ENCODE measurements around the gene SLC50A1. TPM values are rescaled to one million over a fixed set of nuclear protein-coding genes. Genes with fewer than 3 reads are reported as not detected.

The SLC50A1 gene
- total and polyA plus RNA-seq, 4 donors: 12.7 to 23.3 (median 18.2) TPM

GRCh38 chr1:155184835-155185782, 49.5 kb downstream of the SLC50A1 start:
- Histone ChIP-seq H3K27me3 (ENCODE audit: control insufficient read depth in 4 of 4, insufficient read depth in 4 of 4, low read length in 3 of 4) (no peaks in the 10 kb centered on the region), H3K4me3 (ENCODE audit: low read depth in 1 of 3, low read length in 3 of 3) (no peak overlapping the region), H3K36me3 (ENCODE audit: control insufficient read depth in 4 of 4, insufficient read depth in 3 of 4, low read depth in 1 of 4, low read length in 3 of 4) (no peaks in the 10 kb centered on the region), H3K9me3 (ENCODE audit: control insufficient read depth in 4 of 4, low read length in 3 of 4) (no peaks in the 10 kb centered on the region), H3K9ac (ENCODE audit: low read depth in 1 of 2, low read length in 2 of 2) (no peak overlapping the region), H3K27ac (ENCODE audit: low read depth in 1 of 2, low read length in 2 of 2) (no peak overlapping the region), H3K4me1 (ENCODE audit: control insufficient read depth in 4 of 4, insufficient read depth in 4 of 4, low read length in 3 of 4) (peaks cover 0 to 4% (median 0%) of the 10 kb centered on the region in 4 donors)
- no peak for DNase-seq (ENCODE audit: low spot score)
- 56% methylated on average over 21 of the region's 21 CpGs for WGBS
- no peak for TF ChIP-seq SP1 (IDR thresholded peaks at IDR 0.05)
- TF ChIP-seq EGR1 (IDR thresholded peaks at IDR 0.05; ENCODE audit: low read depth in 2 of 2): no peak
- TF ChIP-seq TAF1 (conservative IDR thresholded peaks at IDR 0.05): no peak
- TF ChIP-seq HNF4A (conservative IDR thresholded peaks at IDR 0.05): no peak
- no peak for TF ChIP-seq HNF4G (IDR thresholded peaks at IDR 0.05)
- TF ChIP-seq REST (IDR thresholded peaks at IDR 0.05): no peak
- TF ChIP-seq NR2F2 (IDR thresholded peaks at IDR 0.05): no peak
- TF ChIP-seq GABPA (IDR thresholded peaks at IDR 0.05 in 1 of 2, conservative IDR thresholded peaks at IDR 0.05 in 1 of 2): no peak
- no peak for TF ChIP-seq CTCF (IDR thresholded peaks at IDR 0.05; ENCODE audit: low read depth, low read length, missing input control)
- TF ChIP-seq RAD21 (IDR thresholded peaks at IDR 0.05): no peak
- no peak for TF ChIP-seq FOXA2 (IDR thresholded peaks at IDR 0.05)
- TF ChIP-seq RXRA (IDR thresholded peaks at IDR 0.05): no peak
- TF ChIP-seq JUND (IDR thresholded peaks at IDR 0.05): no peak
- no peak for TF ChIP-seq FOXA1 (IDR thresholded peaks at IDR 0.05)
- no peak for TF ChIP-seq YY1 (IDR thresholded peaks at IDR 0.05)

DNA sequence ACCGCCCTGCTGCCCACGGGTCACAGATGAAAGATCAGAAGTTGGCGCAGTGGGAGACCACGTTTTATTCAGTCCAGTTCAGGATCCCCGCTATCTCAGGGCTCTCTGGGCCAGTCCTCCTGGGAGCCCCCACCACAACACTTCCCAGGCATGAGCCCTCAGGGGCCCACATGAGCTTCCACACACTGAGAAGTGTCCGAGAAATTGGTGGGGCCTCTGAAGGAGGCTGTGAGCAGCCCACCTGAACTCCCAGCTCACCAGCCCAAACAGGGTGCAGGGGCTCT, 50.1 kb downstream of the SLC50A1 start:
- no peak for DNase-seq (ENCODE audit: low spot score)
- TF ChIP-seq CTCF (IDR thresholded peaks at IDR 0.05; ENCODE audit: low read depth, low read length, missing input control) (no peak), NR2F2 (IDR thresholded peaks at IDR 0.05) (no peak), RXRA (IDR thresholded peaks at IDR 0.05) (no peak), YY1 (IDR thresholded peaks at IDR 0.05) (no peak), ATF3 (IDR thresholded peaks at IDR 0.05) (no peak), RAD21 (IDR thresholded peaks at IDR 0.05) (no peak), GABPA (IDR thresholded peaks at IDR 0.05 in 1 of 2, conservative IDR thresholded peaks at IDR 0.05 in 1 of 2) (no peak), JUND (IDR thresholded peaks at IDR 0.05) (no peak), TAF1 (conservative IDR thresholded peaks at IDR 0.05) (no peak), HNF4A (conservative IDR thresholded peaks at IDR 0.05) (no peak), HNF4G (IDR thresholded peaks at IDR 0.05) (no peak), FOXA2 (IDR thresholded peaks at IDR 0.05) (no peak), SP1 (IDR thresholded peaks at IDR 0.05) (no peak), FOXA1 (IDR thresholded peaks at IDR 0.05) (no peak)
- TF ChIP-seq, protein P1, sequence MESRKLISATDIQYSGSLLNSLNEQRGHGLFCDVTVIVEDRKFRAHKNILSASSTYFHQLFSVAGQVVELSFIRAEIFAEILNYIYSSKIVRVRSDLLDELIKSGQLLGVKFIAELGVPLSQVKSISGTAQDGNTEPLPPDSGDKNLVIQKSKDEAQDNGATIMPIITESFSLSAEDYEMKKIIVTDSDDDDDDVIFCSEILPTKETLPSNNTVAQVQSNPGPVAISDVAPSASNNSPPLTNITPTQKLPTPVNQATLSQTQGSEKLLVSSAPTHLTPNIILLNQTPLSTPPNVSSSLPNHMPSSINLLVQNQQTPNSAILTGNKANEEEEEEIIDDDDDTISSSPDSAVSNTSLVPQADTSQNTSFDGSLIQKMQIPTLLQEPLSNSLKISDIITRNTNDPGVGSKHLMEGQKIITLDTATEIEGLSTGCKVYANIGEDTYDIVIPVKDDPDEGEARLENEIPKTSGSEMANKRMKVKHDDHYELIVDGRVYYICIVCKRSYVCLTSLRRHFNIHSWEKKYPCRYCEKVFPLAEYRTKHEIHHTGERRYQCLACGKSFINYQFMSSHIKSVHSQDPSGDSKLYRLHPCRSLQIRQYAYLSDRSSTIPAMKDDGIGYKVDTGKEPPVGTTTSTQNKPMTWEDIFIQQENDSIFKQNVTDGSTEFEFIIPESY (IDR thresholded peaks at IDR 0.05): no peak

More for the DNA sequence above, 50.1 kb downstream of the SLC50A1 start:
- H3K9me3 ChIP-seq (ENCODE audit: control insufficient read depth in 4 of 4, low read length in 3 of 4): no peaks in the 10 kb centered on the region
- 72% methylated on average over 6 of the region's 6 CpGs for WGBS
- no peaks in the 10 kb centered on the region for H3K27me3 ChIP-seq (ENCODE audit: control insufficient read depth in 4 of 4, insufficient read depth in 4 of 4, low read length in 3 of 4)
- H3K9ac ChIP-seq (ENCODE audit: low read depth in 1 of 2, low read length in 2 of 2): no peak overlapping the region
- no peak overlapping the region for H3K27ac ChIP-seq (ENCODE audit: low read depth in 1 of 2, low read length in 2 of 2)
- peaks cover 0 to 4% (median 0%) of the 10 kb centered on the region in 4 donors for H3K4me1 ChIP-seq (ENCODE audit: control insufficient read depth in 4 of 4, insufficient read depth in 4 of 4, low read length in 3 of 4)
- H3K4me3 ChIP-seq (ENCODE audit: low read depth in 1 of 3, low read length in 3 of 3): no peak overlapping the region
- no peaks in the 10 kb centered on the region for H3K36me3 ChIP-seq (ENCODE audit: control insufficient read depth in 4 of 4, insufficient read depth in 3 of 4, low read depth in 1 of 4, low read length in 3 of 4)

All from liver (tissue), 9 donors.